Measurements from ENCODE around the gene NTRK2. TPM values are rescaled to one million over a fixed set of nuclear protein-coding genes. Genes with fewer than 3 reads are reported as not detected.

Gene NTRK2
- total and polyA plus RNA-seq, 2 experiments from 2014 or later: 0.03 TPM; not detected in 1

DNA sequence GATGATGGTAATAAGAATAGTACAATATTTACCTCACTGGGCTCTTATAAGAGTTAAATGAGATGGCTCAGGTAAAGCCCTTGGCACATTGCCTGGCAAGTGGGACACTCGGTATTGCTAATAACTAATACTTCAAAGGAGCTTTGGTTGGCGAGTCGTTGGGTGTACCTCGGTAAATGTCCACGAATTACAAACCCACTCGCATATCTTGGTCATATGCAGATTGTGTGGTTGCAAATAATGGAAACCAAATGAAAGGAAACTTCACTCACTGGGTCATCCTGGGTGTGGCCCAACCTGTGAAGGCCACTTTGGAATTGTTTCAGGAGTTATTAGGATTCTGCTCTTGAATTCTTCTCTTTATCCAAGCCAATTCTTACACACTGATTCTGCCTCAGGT is 147.5 kb downstream of the NTRK2 start (continued):
- TF ChIP-seq, protein P1, sequence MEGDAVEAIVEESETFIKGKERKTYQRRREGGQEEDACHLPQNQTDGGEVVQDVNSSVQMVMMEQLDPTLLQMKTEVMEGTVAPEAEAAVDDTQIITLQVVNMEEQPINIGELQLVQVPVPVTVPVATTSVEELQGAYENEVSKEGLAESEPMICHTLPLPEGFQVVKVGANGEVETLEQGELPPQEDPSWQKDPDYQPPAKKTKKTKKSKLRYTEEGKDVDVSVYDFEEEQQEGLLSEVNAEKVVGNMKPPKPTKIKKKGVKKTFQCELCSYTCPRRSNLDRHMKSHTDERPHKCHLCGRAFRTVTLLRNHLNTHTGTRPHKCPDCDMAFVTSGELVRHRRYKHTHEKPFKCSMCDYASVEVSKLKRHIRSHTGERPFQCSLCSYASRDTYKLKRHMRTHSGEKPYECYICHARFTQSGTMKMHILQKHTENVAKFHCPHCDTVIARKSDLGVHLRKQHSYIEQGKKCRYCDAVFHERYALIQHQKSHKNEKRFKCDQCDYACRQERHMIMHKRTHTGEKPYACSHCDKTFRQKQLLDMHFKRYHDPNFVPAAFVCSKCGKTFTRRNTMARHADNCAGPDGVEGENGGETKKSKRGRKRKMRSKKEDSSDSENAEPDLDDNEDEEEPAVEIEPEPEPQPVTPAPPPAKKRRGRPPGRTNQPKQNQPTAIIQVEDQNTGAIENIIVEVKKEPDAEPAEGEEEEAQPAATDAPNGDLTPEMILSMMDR (conservative IDR thresholded peaks at IDR 0.05; ENCODE audit: low read depth in 2 of 2): no peak
- TF ChIP-seq NANOG (IDR thresholded peaks at IDR 0.05; ENCODE audit: borderline replicate concordance) (no peak), JUNB (IDR thresholded peaks at IDR 0.05; ENCODE audit: unreplicated experiment) (no peak)
- TF ChIP-seq, protein P2, sequence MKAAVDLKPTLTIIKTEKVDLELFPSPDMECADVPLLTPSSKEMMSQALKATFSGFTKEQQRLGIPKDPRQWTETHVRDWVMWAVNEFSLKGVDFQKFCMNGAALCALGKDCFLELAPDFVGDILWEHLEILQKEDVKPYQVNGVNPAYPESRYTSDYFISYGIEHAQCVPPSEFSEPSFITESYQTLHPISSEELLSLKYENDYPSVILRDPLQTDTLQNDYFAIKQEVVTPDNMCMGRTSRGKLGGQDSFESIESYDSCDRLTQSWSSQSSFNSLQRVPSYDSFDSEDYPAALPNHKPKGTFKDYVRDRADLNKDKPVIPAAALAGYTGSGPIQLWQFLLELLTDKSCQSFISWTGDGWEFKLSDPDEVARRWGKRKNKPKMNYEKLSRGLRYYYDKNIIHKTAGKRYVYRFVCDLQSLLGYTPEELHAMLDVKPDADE (IDR thresholded peaks at IDR 0.05): no peak

GRCh38 chr9:84818791-84819190 is 149.3 kb downstream of the NTRK2 start:
- Mint-ChIP-seq H3K4me1 (peaks cover 24% of the 10 kb centered on the region), H3K27ac (no peak overlapping the region), H3K4me3 (no peak overlapping the region), H3K36me3 (ENCODE audit: low read depth) (no peaks in the 10 kb centered on the region), H3K27me3 (ENCODE audit: insufficient read depth, low read depth, poor library complexity) (no peaks in the 10 kb centered on the region), H3K9me3 (no peaks in the 10 kb centered on the region)
- no peaks in the 10 kb centered on the region for H3K27me3 ChIP-seq (ENCODE audit: insufficient read depth)
- 0 out of 2 replicates have a peak, but pooled peaks cover 3% of the 10 kb centered on the region for H3K9me2 ChIP-seq (ENCODE audit: insufficient read depth)
- no peak overlapping the region for H3K4me3 ChIP-seq
- DNase-seq (ENCODE audit: low spot score) (no peak), ATAC-seq (no peak)
- no peaks in the 10 kb centered on the region for H3F3A ChIP-seq (replicated peaks; ENCODE audit: low read depth)
- no peaks in the 10 kb centered on the region; the same call in 1 of the 2 replicates for H3K4me1 ChIP-seq (ENCODE audit: insufficient read depth)
- no peak overlapping the region; the same call in 1 of the 2 replicates for H2AFZ ChIP-seq
- H3K27ac ChIP-seq (ENCODE audit: low read depth): no peak overlapping the region
- TF ChIP-seq CREB1 (CRISPR knock-in tag; IDR thresholded peaks at IDR 0.05; ENCODE audit: low read depth) (no peak), REST (IDR thresholded peaks at IDR 0.05; ENCODE audit: unreplicated experiment) (no peak), POLR2AphosphoS5 (IDR thresholded peaks at IDR 0.05; ENCODE audit: low read depth) (no peak), JUNB (IDR thresholded peaks at IDR 0.05; ENCODE audit: unreplicated experiment) (no peak), STAT1 (IDR thresholded peaks at IDR 0.05; ENCODE audit: unreplicated experiment) (no peak)
- TF ChIP-seq, protein P1 (conservative IDR thresholded peaks at IDR 0.05; ENCODE audit: low read depth in 2 of 2): no peak
- H4K20me1 ChIP-seq (replicated peaks; ENCODE audit: insufficient read depth): no peaks in the 10 kb centered on the region
- no peaks in the 10 kb centered on the region for H3K79me2 ChIP-seq (replicated peaks; ENCODE audit: insufficient read depth)
- no peaks in the 10 kb centered on the region for H3K36me3 ChIP-seq (ENCODE audit: insufficient read depth)
- H3K4me2 ChIP-seq: no peak overlapping the region

Measured in GM23338 (cell line).